ENCODE results near the gene AWAT2.

Gene AWAT2

GRCh38 chrX:70049925-70050324, at the start of gene AWAT2:
TSS of gene AWAT2 (minus strand) at chrX:70049938. CDS start at chrX:70049932, 6 bp downstream.
- DNase-seq (ENCODE audit: low spot score) = no peak

- DNase-seq (ENCODE audit: low spot score) = no peak
Observed at GRCh38 chrX:70096052-70096451, 46.3 kb upstream of the AWAT2 start.

- no peak for DNase-seq (ENCODE audit: low spot score)
Observed at GRCh38 chrX:70092247-70092646, 42.5 kb upstream of the AWAT2 start.

- DNase-seq (ENCODE audit: low spot score) = no peak
Observed at GRCh38 chrX:70089604-70090297, 40.0 kb upstream of the AWAT2 start.

GRCh38 chrX:70088751-70089150, 39.0 kb upstream of the AWAT2 start:
- DNase-seq (ENCODE audit: low spot score) = no peak

GRCh38 chrX:70087857-70088630, 38.3 kb upstream of the AWAT2 start:
- DNase-seq (ENCODE audit: low spot score) = no peak

GRCh38 chrX:70084592-70085240, 35.0 kb upstream of the AWAT2 start:
- no peak for DNase-seq (ENCODE audit: low spot score)

- DNase-seq (ENCODE audit: low spot score) = no peak
Observed at GRCh38 chrX:70082723-70083122, 33.0 kb upstream of the AWAT2 start.

GRCh38 chrX:70079870-70080269, 30.1 kb upstream of the AWAT2 start:
- DNase-seq (ENCODE audit: low spot score) = no peak

GRCh38 chrX:70079297-70079696, 29.6 kb upstream of the AWAT2 start:
- no peak for DNase-seq (ENCODE audit: low spot score)

GRCh38 chrX:70066646-70067045, 16.9 kb upstream of the AWAT2 start:
- DNase-seq (ENCODE audit: low spot score) = no peak

- no peak for DNase-seq (ENCODE audit: low spot score)
Observed at GRCh38 chrX:70062961-70063550, 13.3 kb upstream of the AWAT2 start.

- no peak for DNase-seq (ENCODE audit: low spot score)
Observed at GRCh38 chrX:70062076-70062475, 12.3 kb upstream of the AWAT2 start, which contains the start of gene OTUD6A. TSS of gene OTUD6A (plus strand) at chrX:70062457. CDS start at chrX:70062525, 68 bp downstream.

- no peak for DNase-seq (ENCODE audit: low spot score)
Observed at GRCh38 chrX:70054391-70054790, 4.7 kb upstream of the AWAT2 start.

GRCh38 chrX:70052895-70053615, 3.3 kb upstream of the AWAT2 start:
- DNase-seq (ENCODE audit: low spot score) = no peak

- DNase-seq (ENCODE audit: low spot score) = no peak
Observed at GRCh38 chrX:70049406-70049805, 332 bp downstream of the AWAT2 start.

- DNase-seq (ENCODE audit: low spot score) = no peak
Observed at GRCh38 chrX:70046978-70047377, 2.8 kb downstream of the AWAT2 start.

GRCh38 chrX:70044541-70045245, 5.0 kb downstream of the AWAT2 start:
- no peak for DNase-seq (ENCODE audit: low spot score)

- DNase-seq (ENCODE audit: low spot score) = no peak
Observed at GRCh38 chrX:70043685-70044084, 6.1 kb downstream of the AWAT2 start.

- DNase-seq (ENCODE audit: low spot score) = no peak
Observed at GRCh38 chrX:70042399-70043371, 7.1 kb downstream of the AWAT2 start.

Data from CD4-positive, alpha-beta T cell treated with Interleukin-2 at 100 ng/mL for 4 hours (primary cell).